OCI-LY3 (cell line): Measurements from ENCODE around the gene CA10.

Experiments used
- CTCF ChIP-seq: fragments of 200-600, 300-600 bp; sonication (generic); IDR thresholded peaks from 2 replicates; pipeline ENCODE4 v1.5.1; 2014; ENCODE audit warnings: antibody characterized with exemption, low read length, low read depth
- EZH2phosphoT487 ChIP-seq: fragments of 200-600 bp; shearing (Covaris generic); IDR thresholded peaks from 2 replicates; pipeline ENCODE4 v1.6.1; 2018; ENCODE audit warnings: antibody characterized with exemption, mixed run types, low read depth

GRCh38 chr17:51601622-51602261, 556.8 kb downstream of the CA10 start:
- no peak for TF ChIP-seq CTCF
- no peak for TF ChIP-seq EZH2phosphoT487
